Measurements from ENCODE around the gene MBP.

The MBP gene

DNA sequence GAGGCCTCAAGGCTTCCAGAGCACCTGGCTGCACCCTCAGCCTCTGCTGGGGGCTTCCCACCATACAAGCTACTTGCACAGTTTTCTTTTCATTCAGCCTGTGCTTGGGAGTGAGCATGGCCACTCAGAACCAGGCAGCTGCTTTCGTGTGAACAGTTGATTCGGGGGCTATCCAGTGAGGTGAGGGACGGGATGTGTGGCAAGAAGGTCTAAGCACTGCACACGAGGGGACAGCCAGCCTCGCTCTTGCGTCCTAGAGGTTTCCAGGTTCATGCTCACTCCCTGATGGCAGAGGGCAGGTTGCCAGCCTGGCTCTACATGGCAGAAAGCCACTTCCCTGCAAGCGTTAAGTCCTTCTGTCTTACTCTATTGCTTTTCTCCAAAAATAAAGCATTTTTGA lies 146.2 kb downstream of the MBP start:
- no peaks in the 10 kb centered on the region for H3K9me3 ChIP-seq (ENCODE audit: control insufficient read depth, low read depth, low read length)
- no peak overlapping the region for H3K4me3 ChIP-seq (ENCODE audit: low read length)
- H3K27ac ChIP-seq (ENCODE audit: low read length), result no peak overlapping the region
- H3K36me3 ChIP-seq (ENCODE audit: control insufficient read depth, low read depth, low read length), result no peaks in the 10 kb centered on the region
- no peaks in the 10 kb centered on the region for H3K27me3 ChIP-seq (ENCODE audit: control insufficient read depth, insufficient read depth, low read length)
- peaks cover 14% of the 10 kb centered on the region for H3K4me1 ChIP-seq (ENCODE audit: control insufficient read depth, low read depth, low read length)
- H3K9ac ChIP-seq (ENCODE audit: low read length), result no peak overlapping the region

DNA sequence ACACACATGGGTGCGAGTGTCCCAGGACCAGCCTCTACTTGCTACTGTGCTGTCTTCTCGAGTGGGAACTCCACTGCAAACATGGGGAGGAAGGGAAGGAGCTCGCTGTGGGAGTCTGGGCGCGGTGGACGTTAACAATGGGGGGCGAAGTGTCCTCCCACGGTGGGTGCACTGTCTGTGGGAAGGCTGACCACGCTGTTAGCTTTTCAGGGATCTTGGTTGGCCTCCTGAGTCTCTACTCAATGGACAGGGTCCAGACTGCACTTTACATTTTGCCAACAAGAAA lies 146.7 kb downstream of the MBP start:
- H3K27ac ChIP-seq (ENCODE audit: low read length), result no peak overlapping the region
- no peak overlapping the region for H3K9ac ChIP-seq (ENCODE audit: low read length)
- H3K36me3 ChIP-seq (ENCODE audit: control insufficient read depth, low read depth, low read length), result no peaks in the 10 kb centered on the region
- peaks cover 18% of the 10 kb centered on the region for H3K4me1 ChIP-seq (ENCODE audit: control insufficient read depth, low read depth, low read length)
- no peaks in the 10 kb centered on the region for H3K9me3 ChIP-seq (ENCODE audit: control insufficient read depth, low read depth, low read length)
- no peaks in the 10 kb centered on the region for H3K27me3 ChIP-seq (ENCODE audit: control insufficient read depth, insufficient read depth, low read length)
- no peak overlapping the region for H3K4me3 ChIP-seq (ENCODE audit: low read length)

DNA sequence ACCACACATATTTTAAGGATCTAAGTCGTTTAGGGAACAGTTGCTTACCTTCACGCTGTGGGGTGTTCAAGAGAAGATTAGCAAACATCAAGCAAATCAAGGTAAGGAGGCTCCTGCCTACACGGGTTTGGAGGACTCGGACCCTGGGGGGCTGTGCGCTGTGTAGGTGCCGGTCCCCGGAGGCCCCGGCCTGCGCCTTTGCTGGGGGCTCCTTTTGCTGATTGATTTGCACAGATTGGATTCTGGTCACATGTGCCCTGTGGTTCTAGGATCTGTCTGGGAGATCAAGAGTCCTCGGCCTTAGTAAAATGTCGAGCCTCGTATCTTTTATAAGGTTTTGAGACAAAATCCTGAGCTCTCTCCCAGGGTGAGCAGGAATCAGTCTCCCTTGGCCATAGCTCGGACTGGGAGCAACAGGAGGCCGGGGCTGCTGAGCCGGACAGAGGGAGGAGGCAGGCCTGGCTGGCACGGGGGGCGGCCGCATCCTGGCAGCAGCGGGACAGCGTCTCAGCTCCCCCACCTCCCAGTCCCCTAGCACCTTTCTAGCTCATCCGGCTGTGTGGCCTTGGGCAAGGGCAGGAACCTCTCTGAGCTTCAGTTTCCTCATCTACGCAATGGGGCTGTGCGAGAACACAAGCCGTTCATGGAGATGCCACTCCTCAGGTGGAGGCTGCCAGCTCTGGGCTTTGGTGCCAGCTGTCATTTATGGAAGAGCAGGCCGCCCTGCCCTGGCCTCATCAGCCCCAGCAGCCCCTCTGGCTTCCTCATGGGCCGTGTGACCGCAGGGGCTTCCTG lies 147.2 kb downstream of the MBP start:
- Histone ChIP-seq H3K9me3 (ENCODE audit: control insufficient read depth, low read depth, low read length) (no peaks in the 10 kb centered on the region), H3K4me3 (ENCODE audit: low read length) (no peak overlapping the region), H3K27ac (ENCODE audit: low read length) (no peak overlapping the region), H3K36me3 (ENCODE audit: control insufficient read depth, low read depth, low read length) (no peaks in the 10 kb centered on the region), H3K27me3 (ENCODE audit: control insufficient read depth, insufficient read depth, low read length) (no peaks in the 10 kb centered on the region), H3K9ac (ENCODE audit: low read length) (no peak overlapping the region), H3K4me1 (ENCODE audit: control insufficient read depth, low read depth, low read length) (peaks cover 23% of the 10 kb centered on the region)

DNA sequence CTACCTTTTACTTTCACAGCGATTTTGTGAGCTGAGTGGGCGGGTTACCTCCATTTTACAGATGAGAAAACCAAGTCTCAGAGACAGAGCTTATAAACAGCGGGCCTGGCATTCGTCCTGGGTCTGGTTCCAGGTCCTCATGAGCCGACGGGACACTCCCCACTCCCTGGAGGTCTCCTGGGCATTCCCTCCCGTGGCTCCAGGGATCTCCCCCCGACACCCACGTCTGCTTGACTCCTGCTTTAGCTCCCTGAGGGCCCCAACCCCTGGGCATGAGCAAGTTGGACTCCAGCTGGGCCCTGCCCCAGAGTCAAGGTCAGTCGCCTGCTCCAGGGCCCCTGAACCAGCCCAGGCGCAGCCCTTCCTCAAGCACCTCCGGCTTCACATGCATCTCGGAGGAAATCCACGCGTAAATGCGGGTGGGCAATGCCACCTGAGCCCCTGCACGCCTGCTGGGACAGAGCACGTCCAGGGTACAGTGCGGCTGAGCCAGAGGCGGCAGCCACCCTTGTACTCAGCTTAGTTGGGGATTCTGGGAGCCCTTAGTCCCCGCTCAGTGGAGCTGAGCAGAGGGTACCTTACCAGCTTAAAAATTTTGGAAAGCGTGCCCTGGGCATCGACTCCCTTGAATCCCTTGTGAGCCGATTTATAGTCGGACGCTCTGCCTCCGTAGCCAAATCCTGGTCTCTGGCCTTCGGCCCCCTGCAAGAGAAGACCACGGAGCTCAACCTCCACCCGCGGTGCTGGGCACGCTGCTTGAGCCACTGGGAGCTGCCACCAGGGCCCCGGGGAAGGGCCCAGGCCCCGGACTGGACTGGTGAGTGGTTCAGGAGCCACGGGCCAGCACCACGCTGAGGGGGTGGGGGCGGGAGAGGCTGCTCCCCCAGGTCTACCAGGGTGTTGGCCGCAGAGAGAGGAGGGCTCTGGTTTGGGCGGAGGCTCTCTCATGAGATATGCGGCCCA lies 148.1 kb downstream of the MBP start:
- H3K4me1 ChIP-seq (ENCODE audit: control insufficient read depth, low read depth, low read length), result peaks cover 25% of the 10 kb centered on the region
- H3K9me3 ChIP-seq (ENCODE audit: control insufficient read depth, low read depth, low read length), result no peaks in the 10 kb centered on the region
- no peaks in the 10 kb centered on the region for H3K36me3 ChIP-seq (ENCODE audit: control insufficient read depth, low read depth, low read length)
- no peak overlapping the region for H3K27ac ChIP-seq (ENCODE audit: low read length)
- H3K4me3 ChIP-seq (ENCODE audit: low read length), result no peak overlapping the region
- H3K27me3 ChIP-seq (ENCODE audit: control insufficient read depth, insufficient read depth, low read length), result no peaks in the 10 kb centered on the region
- no peak overlapping the region for H3K9ac ChIP-seq (ENCODE audit: low read length)

DNA sequence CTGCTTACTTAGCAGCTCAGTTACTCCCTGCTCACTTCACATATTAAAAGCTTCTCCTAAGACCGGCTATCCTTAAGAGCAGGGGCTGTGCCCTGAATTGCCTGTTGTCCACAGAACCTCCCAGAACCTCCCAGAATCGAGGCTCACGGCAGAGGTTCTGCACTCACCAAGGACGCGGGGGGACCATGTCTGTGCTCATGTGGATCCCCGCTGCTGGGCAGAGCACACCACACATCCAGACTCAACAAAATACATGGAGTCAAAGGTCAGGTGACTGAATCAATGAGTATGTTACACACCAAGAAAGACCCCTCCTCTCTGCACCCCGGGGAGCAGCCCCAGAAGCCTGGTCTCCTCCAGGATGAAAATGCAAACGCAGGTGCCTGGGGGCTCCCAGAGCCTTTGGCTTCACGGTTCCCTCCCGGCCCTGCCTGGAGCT lies 149.0 kb downstream of the MBP start:
- no peaks in the 10 kb centered on the region for H3K27me3 ChIP-seq (ENCODE audit: control insufficient read depth, insufficient read depth, low read length)
- H3K36me3 ChIP-seq (ENCODE audit: control insufficient read depth, low read depth, low read length), result no peaks in the 10 kb centered on the region
- no peaks in the 10 kb centered on the region for H3K9me3 ChIP-seq (ENCODE audit: control insufficient read depth, low read depth, low read length)
- H3K4me1 ChIP-seq (ENCODE audit: control insufficient read depth, low read depth, low read length), result peaks cover 25% of the 10 kb centered on the region
- no peak overlapping the region for H3K9ac ChIP-seq (ENCODE audit: low read length)
- no peak overlapping the region for H3K4me3 ChIP-seq (ENCODE audit: low read length)
- H3K27ac ChIP-seq (ENCODE audit: low read length), result no peak overlapping the region

DNA sequence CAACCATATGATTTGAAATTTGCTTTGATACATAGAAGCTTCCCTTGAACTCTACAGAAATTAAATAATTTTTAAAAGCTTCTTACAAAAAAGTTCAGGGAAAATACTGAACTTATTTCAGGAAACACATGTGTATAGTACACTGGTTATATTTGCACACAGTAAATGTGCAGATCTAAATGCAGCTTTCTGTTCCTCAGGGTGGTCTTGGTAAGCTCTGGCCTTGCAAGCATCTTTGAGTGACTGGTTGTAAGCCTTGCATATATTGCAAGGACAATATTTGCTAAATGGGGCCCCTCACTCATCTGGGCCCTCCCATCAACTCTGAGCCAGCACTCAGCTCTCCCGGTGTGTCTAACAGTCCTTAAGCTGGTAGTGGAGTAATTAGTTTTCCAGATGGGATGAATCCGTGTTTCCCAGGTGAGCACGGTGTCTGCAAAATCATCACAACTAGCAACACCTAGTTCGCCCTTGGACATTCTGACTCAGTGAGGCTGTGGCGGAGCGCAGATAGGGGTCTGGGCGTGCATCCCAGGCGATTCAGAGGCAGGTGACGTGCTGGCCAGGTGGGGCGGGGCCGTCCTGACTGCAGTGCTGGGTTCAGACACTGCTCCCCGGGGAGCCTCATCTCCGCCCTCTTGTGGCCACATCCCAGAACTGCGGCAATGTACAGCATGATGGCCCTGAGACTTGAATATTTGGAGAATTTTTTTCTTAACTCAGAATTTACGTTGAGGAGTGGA lies 149.6 kb downstream of the MBP start:
- H3K4me1 ChIP-seq (ENCODE audit: control insufficient read depth, low read depth, low read length), result peaks cover 25% of the 10 kb centered on the region
- no peaks in the 10 kb centered on the region for H3K36me3 ChIP-seq (ENCODE audit: control insufficient read depth, low read depth, low read length)
- H3K4me3 ChIP-seq (ENCODE audit: low read length), result no peak overlapping the region
- H3K27me3 ChIP-seq (ENCODE audit: control insufficient read depth, insufficient read depth, low read length), result no peaks in the 10 kb centered on the region
- no peak overlapping the region for H3K27ac ChIP-seq (ENCODE audit: low read length)
- H3K9ac ChIP-seq (ENCODE audit: low read length), result no peak overlapping the region
- H3K9me3 ChIP-seq (ENCODE audit: control insufficient read depth, low read depth, low read length), result no peaks in the 10 kb centered on the region

DNA sequence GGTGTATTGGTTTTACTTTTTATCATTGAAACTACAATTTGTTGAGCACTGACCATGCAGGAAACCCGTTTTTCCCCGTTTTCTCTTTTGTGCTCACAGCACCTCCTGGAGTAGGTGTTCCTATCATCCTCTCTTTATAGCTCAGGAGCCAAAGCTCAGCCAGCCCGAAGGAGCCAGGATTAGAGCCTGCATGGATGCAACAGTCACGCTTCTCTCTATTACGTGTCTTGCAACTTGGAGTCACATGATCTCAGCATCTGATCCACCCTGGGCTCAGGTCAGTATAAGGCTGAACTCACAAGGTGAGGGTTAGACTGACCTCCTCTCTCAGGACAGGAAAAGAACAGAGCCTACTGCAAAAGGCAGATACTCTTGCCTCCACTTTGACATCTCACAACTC lies 150.5 kb downstream of the MBP start:
- Histone ChIP-seq H3K4me3 (ENCODE audit: low read length) (no peak overlapping the region), H3K27ac (ENCODE audit: low read length) (no peak overlapping the region), H3K9me3 (ENCODE audit: control insufficient read depth, low read depth, low read length) (no peaks in the 10 kb centered on the region), H3K36me3 (ENCODE audit: control insufficient read depth, low read depth, low read length) (no peaks in the 10 kb centered on the region), H3K9ac (ENCODE audit: low read length) (no peak overlapping the region), H3K4me1 (ENCODE audit: control insufficient read depth, low read depth, low read length) (peaks cover 25% of the 10 kb centered on the region), H3K27me3 (ENCODE audit: control insufficient read depth, insufficient read depth, low read length) (no peaks in the 10 kb centered on the region)

DNA sequence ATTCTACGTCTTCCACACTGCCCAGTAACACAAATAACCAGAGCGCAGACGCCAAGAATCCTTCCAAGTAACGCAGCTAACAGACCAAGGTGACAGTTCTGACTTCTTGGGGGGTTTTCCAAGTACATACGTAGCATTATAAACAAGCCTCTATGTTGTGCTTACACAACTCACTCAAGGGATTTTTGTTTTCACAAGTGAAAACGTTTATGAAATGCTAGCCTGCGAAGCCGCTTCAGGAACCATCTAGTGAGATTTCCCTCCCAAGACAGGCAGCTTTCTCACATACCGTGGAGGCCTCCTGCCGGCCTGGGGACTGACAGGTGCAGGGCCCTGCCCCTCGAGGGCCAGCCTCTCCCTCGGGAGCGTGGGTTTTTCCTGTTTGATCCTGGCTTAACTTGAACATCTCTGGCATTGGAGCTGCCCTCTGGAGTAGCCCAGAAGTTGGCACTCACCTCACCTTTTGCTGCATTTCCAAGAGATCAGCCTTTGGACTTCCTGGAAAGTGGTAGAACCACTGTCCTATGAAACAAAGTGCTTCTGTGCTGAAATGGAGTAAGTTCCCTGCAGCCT lies 151.1 kb downstream of the MBP start:
- no peak overlapping the region for H3K27ac ChIP-seq (ENCODE audit: low read length)
- no peak overlapping the region for H3K4me3 ChIP-seq (ENCODE audit: low read length)
- no peaks in the 10 kb centered on the region for H3K27me3 ChIP-seq (ENCODE audit: control insufficient read depth, insufficient read depth, low read length)
- peaks cover 25% of the 10 kb centered on the region for H3K4me1 ChIP-seq (ENCODE audit: control insufficient read depth, low read depth, low read length)
- H3K9me3 ChIP-seq (ENCODE audit: control insufficient read depth, low read depth, low read length), result no peaks in the 10 kb centered on the region
- H3K9ac ChIP-seq (ENCODE audit: low read length), result no peak overlapping the region
- H3K36me3 ChIP-seq (ENCODE audit: control insufficient read depth, low read depth, low read length), result no peaks in the 10 kb centered on the region

DNA sequence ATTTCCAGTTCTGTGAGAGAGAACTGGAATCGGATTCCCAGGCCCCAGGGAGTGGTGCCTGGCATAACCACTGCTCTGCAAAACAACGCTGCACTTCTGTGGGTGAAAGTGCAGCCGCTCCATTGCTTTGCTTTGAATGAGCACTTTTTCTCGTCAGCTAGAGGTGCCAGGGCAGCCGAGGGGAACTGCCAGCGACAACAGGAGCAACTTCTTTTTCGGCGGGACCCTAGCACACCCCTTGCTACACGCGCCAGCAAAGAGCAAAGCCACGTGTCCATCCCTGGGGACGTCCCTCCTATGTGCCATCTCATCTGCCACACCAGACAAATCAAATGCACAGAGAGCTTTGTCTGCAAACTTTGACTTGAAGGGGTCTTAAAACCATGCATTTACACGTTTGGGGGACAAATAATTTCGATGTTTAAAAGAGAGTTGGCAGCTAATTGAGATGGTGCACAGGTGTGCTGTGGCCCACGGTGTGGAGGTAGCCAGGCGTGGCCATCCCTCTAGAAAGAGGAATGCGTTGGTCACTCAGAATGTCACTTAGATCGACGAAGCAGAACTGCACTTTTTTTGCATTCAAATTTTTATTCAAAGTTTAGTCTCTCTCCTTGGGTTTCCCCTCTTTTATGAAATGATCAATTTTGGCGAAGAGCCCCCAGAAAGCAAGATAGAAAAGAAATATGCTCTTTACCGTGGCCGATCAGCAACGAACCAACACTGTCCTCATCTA lies 151.8 kb downstream of the MBP start:
- H3K9me3 ChIP-seq (ENCODE audit: control insufficient read depth, low read depth, low read length), result no peaks in the 10 kb centered on the region
- peaks cover 25% of the 10 kb centered on the region for H3K4me1 ChIP-seq (ENCODE audit: control insufficient read depth, low read depth, low read length)
- H3K27ac ChIP-seq (ENCODE audit: low read length), result no peak overlapping the region
- H3K36me3 ChIP-seq (ENCODE audit: control insufficient read depth, low read depth, low read length), result no peaks in the 10 kb centered on the region
- no peaks in the 10 kb centered on the region for H3K27me3 ChIP-seq (ENCODE audit: control insufficient read depth, insufficient read depth, low read length)
- no peak overlapping the region for H3K4me3 ChIP-seq (ENCODE audit: low read length)
- H3K9ac ChIP-seq (ENCODE audit: low read length), result no peak overlapping the region

DNA sequence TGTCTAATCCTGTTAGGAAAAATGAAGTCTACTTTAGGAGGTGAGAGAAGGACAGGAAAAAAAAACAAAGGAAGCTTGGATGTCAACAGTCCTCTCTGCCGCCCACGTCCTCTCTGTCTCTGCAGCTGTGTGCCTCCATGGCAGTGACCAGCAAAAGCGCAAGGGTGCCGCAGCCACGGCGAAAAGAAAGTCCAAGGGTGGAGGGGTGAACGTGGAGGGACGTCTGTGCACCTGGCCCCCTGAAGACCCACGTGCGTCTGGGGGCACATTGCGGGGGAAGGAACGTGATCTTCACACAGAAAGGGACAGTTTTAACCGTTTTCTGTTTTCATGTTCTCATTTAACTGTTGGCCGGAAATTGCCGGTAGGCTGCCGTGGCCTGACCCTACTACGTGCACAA lies 152.7 kb downstream of the MBP start:
- H3K9me3 ChIP-seq (ENCODE audit: control insufficient read depth, low read depth, low read length), result no peaks in the 10 kb centered on the region
- H3K36me3 ChIP-seq (ENCODE audit: control insufficient read depth, low read depth, low read length), result no peaks in the 10 kb centered on the region
- H3K27ac ChIP-seq (ENCODE audit: low read length), result no peak overlapping the region
- no peak overlapping the region for H3K4me3 ChIP-seq (ENCODE audit: low read length)
- H3K4me1 ChIP-seq (ENCODE audit: control insufficient read depth, low read depth, low read length), result peaks cover 25% of the 10 kb centered on the region
- no peak overlapping the region for H3K9ac ChIP-seq (ENCODE audit: low read length)
- H3K27me3 ChIP-seq (ENCODE audit: control insufficient read depth, insufficient read depth, low read length), result no peaks in the 10 kb centered on the region
